ENCODE data around the gene PPFIA3. TPM values are rescaled to one million over a fixed set of nuclear protein-coding genes. Genes with fewer than 3 reads are reported as not detected.

The PPFIA3 gene
- total and polyA plus RNA-seq, 2 of the 8 experiments (the other 6 are each of a cell fraction or from before 2014, with no cell fraction given), result 15.9 to 25.3 TPM

DNA sequence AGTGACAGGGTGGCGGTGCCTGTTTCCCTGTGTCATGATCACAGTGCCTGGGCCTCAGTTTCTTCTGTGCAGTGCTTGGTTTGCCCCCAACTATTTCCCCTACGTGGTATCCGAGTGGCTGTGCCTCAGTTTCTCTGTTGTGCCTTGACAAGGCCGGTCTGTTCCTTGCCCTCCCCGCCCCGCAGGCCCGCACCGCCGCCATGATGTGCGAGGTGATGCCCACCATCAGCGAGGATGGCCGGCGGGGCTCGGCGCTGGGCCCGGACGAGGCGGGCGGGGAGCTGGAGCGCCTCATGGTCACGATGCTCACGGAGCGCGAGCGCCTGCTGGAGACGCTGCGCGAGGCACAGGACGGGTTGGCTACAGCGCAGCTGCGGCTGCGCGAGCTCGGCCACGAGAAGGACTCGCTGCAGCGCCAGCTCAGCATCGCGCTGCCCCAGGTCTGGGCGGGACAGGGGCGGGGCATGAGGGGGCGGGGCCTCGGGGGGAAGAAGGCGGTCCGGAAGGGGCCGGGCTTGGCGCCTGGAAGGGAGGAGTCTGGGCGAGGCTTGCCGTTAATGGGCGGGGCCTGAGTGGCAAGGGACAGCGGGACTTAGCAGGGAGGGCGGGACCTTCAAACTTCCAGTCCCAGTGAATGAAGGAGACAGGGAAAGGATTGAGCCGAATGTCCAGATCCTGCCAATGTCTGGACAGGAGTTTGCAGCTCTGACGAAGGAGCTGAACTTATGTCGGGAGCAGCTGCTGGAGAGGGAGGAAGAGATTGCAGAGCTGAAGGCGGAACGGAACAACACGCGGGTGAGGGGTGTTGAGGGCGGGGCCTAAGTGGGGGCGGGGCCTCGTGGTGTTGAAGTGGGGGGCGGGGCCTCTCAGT, 8.6 kb downstream of the PPFIA3 start (continued):
- TF ChIP-seq, protein P1, sequence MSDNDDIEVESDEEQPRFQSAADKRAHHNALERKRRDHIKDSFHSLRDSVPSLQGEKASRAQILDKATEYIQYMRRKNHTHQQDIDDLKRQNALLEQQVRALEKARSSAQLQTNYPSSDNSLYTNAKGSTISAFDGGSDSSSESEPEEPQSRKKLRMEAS (IDR thresholded peaks at IDR 0.05), result peak; percentile 98
- TF ChIP-seq TAF7 (optimal IDR thresholded peaks at IDR 0.05; ENCODE audit: borderline replicate concordance, low read depth, low read length), result peak; percentile 39
- peak in 1 of 2 experiments; percentile 77; a peak in 2 of 4 replicates for TF ChIP-seq SIN3A (conservative IDR thresholded peaks at IDR 0.05 in 1 of 2, IDR thresholded peaks at IDR 0.05 in 1 of 2; ENCODE audit: low read depth in 1 of 2, low read length in 2 of 2)
- peak; percentile 89; the same call in 1 of the 2 replicates for TF ChIP-seq SP4 (IDR thresholded peaks at IDR 0.05; ENCODE audit: low read length)
- TF ChIP-seq SP1 (IDR thresholded peaks at IDR 0.05; ENCODE audit: low read depth, low read length), result peak; percentile 61; the same call in 1 of the 2 replicates
- no peak for TF ChIP-seq SIX5 (IDR thresholded peaks at IDR 0.05; ENCODE audit: low read depth, low read length)
- TF ChIP-seq BACH1 (IDR thresholded peaks at IDR 0.05; ENCODE audit: low read length), result peak; percentile 47; the same call in 1 of the 2 replicates
- TF ChIP-seq JUND (IDR thresholded peaks at IDR 0.05; ENCODE audit: low read length), result no peak
- peak; percentile 72 for TF ChIP-seq TAF1 (IDR thresholded peaks at IDR 0.05; ENCODE audit: low read depth, low read length)
- TF ChIP-seq KDM4A (IDR thresholded peaks at IDR 0.05; ENCODE audit: low read depth, low read length, severe bottlenecking), result peak; percentile 65
- TF ChIP-seq NRF1 (IDR thresholded peaks at IDR 0.05; ENCODE audit: low read depth, low read length), result peak; percentile 74
- TF ChIP-seq RBBP5 (IDR thresholded peaks at IDR 0.05; ENCODE audit: borderline replicate concordance, low read depth, low read length), result no peak
- no peak for TF ChIP-seq FOSL1 (IDR thresholded peaks at IDR 0.05; ENCODE audit: insufficient read depth, low read depth, low read length)
- TF ChIP-seq TCF12 (IDR thresholded peaks at IDR 0.05; ENCODE audit: low read depth, low read length), result no peak
- TF ChIP-seq POLR2A (IDR thresholded peaks at IDR 0.05; ENCODE audit: control extremely low read depth in 1 of 2, low read depth in 2 of 2, low read length in 2 of 2), result peak in 1 of 2 experiments; percentile 69; a peak in 2 of 3 replicates
- TF ChIP-seq SIRT6 (IDR thresholded peaks at IDR 0.05; ENCODE audit: low read length), result no peak
- TF ChIP-seq, protein P2, sequence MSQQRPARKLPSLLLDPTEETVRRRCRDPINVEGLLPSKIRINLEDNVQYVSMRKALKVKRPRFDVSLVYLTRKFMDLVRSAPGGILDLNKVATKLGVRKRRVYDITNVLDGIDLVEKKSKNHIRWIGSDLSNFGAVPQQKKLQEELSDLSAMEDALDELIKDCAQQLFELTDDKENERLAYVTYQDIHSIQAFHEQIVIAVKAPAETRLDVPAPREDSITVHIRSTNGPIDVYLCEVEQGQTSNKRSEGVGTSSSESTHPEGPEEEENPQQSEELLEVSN (IDR thresholded peaks at IDR 0.05), result peak; percentile 97
- TF ChIP-seq CHD1 (IDR thresholded peaks at IDR 0.05; ENCODE audit: low read depth, low read length), result no peak
- peak; percentile 71 for TF ChIP-seq POLR2AphosphoS5 (IDR thresholded peaks at IDR 0.05; ENCODE audit: low read depth, low read length)

Measured in H1 (cell line).